ENCODE results near the gene DLGAP4. TPM values are rescaled to one million over a fixed set of nuclear protein-coding genes. Genes with fewer than 3 reads are reported as not detected.

Gene DLGAP4
- total and polyA plus RNA-seq, 10 of the 15 experiments (the other 5 are each of a cell fraction or from before 2014, with no cell fraction given), result 0.42 to 43.3 (median 19.0) TPM

DNA sequence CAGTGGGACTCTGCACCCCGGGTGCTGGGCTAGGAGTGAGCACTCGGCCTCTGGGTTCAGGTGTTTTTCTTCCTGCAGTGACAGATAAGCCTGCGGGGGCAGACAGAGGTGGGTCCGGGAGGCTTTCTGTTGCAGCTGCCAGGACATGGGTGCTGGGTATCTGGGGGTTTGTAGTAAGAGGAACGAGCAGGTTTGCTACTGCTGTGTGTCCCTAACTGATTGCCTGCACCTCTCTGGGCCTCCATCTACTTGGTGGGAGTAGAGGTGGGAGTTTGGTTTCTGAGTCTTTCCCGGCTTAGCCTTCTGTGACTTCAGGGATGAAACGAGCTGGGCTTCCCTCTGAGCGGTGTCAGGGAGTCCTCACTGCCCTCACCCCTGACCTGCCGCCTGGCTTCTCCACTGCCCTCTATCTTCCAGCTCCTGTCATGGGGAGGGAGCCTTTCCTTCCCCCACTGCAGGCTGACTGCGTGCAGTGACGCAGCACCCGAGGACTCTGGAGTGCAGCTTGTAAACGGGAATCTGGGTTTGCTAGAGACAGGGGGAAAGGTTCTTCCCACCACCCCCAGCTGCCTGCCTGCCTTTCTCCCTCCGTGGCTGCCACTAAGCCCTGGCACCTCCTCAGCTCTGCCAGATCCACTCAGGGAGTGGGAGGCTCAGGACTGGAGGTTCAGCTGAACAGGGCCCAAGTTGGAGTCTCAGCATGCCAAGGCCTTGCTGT, 6.7 kb downstream of the DLGAP4 start:
- H2AFZ ChIP-seq (ENCODE audit: control insufficient read depth, low read depth, low read length), result no peak overlapping the region
- intact Hi-C loops (cut with micrococcal nuclease; ENCODE audit: unreplicated experiment), result no loop called here
- no peaks in the 10 kb centered on the region for H3K9me3 ChIP-seq (replicated peaks; ENCODE audit: control insufficient read depth, insufficient read depth, low read length)
- ATAC-seq (no peak), FAIRE-seq (no peak), DNase-seq (ENCODE audit: low read depth, low spot score) (no peak)
- POLR2A ChIA-PET, result no interaction called here
- CTCF ChIA-PET, result no interaction called here
- no peaks in the 10 kb centered on the region for H3K4me1 ChIP-seq (ENCODE audit: control insufficient read depth, insufficient read depth, low read length)
- TF ChIP-seq GABPA (IDR thresholded peaks at IDR 0.05; ENCODE audit: low read depth) (no peak), SMARCA5 (IDR thresholded peaks at IDR 0.05) (no peak), WRNIP1 (IDR thresholded peaks at IDR 0.05; ENCODE audit: borderline replicate concordance, low read depth, low read length) (no peak), SPI1 (IDR thresholded peaks at IDR 0.05; ENCODE audit: borderline replicate concordance, insufficient read depth, low read depth, low read length) (no peak), USF1 (IDR thresholded peaks at IDR 0.05; ENCODE audit: borderline replicate concordance, extremely low read length, insufficient read depth, low read depth, low read length) (no peak), RCOR1 (conservative IDR thresholded peaks at IDR 0.05; ENCODE audit: low read depth, low read length) (no peak), RFX5 (IDR thresholded peaks at IDR 0.05; ENCODE audit: low read depth, low read length) (no peak), CEBPB (IDR thresholded peaks at IDR 0.05; ENCODE audit: borderline replicate concordance in 1 of 2, low read depth in 2 of 2, low read length in 2 of 2) (no peak)
- TF ChIP-seq, protein P1, sequence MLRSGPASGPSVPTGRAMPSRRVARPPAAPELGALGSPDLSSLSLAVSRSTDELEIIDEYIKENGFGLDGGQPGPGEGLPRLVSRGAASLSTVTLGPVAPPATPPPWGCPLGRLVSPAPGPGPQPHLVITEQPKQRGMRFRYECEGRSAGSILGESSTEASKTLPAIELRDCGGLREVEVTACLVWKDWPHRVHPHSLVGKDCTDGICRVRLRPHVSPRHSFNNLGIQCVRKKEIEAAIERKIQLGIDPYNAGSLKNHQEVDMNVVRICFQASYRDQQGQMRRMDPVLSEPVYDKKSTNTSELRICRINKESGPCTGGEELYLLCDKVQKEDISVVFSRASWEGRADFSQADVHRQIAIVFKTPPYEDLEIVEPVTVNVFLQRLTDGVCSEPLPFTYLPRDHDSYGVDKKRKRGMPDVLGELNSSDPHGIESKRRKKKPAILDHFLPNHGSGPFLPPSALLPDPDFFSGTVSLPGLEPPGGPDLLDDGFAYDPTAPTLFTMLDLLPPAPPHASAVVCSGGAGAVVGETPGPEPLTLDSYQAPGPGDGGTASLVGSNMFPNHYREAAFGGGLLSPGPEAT (IDR thresholded peaks at IDR 0.05; ENCODE audit: low read depth), result no peak
- TF ChIP-seq, protein P2, sequence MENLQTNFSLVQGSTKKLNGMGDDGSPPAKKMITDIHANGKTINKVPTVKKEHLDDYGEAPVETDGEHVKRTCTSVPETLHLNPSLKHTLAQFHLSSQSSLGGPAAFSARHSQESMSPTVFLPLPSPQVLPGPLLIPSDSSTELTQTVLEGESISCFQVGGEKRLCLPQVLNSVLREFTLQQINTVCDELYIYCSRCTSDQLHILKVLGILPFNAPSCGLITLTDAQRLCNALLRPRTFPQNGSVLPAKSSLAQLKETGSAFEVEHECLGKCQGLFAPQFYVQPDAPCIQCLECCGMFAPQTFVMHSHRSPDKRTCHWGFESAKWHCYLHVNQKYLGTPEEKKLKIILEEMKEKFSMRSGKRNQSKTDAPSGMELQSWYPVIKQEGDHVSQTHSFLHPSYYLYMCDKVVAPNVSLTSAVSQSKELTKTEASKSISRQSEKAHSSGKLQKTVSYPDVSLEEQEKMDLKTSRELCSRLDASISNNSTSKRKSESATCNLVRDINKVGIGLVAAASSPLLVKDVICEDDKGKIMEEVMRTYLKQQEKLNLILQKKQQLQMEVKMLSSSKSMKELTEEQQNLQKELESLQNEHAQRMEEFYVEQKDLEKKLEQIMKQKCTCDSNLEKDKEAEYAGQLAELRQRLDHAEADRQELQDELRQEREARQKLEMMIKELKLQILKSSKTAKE (IDR thresholded peaks at IDR 0.05; ENCODE audit: low read depth, poor library complexity, severe bottlenecking), result no peak
- H3K4me2 ChIP-seq (ENCODE audit: control insufficient read depth, insufficient read depth), result no peak overlapping the region
- H3K9ac ChIP-seq (ENCODE audit: control insufficient read depth, insufficient read depth, low read length), result no peak overlapping the region
- SMC1A ChIA-PET (ENCODE audit: uncharacterized antibody, unreplicated experiment), result no interaction called here
- BruUV-seq (replicated peaks), result no TSS peak
- H3K79me2 ChIP-seq (ENCODE audit: control insufficient read depth, insufficient read depth, low read length), result no peaks in the 10 kb centered on the region
- in situ Hi-C loops (cut with MboI), result no loop called here
- H4K20me1 ChIP-seq (ENCODE audit: control insufficient read depth, insufficient read depth), result no peaks in the 10 kb centered on the region
- 35% methylated on average over 13 of the region's 14 CpGs for WGBS (ENCODE audit: insufficient coverage, insufficient replicate concordance, low lambda C conversion rate, missing lambda C conversion rate)
- H3K4me3 ChIP-seq, result no peak overlapping the region
- H3K27ac ChIP-seq (ENCODE audit: control insufficient read depth, insufficient read depth), result no peak overlapping the region
- no peaks in the 10 kb centered on the region for H3K36me3 ChIP-seq (ENCODE audit: control insufficient read depth in 2 of 2, insufficient read depth in 2 of 2, low read length in 1 of 2)
- RAD21 ChIA-PET (ENCODE audit: unreplicated experiment), result no interaction called here
- H3K27me3 ChIP-seq (replicated peaks in 1 of 2; ENCODE audit: control insufficient read depth in 2 of 2, insufficient read depth in 2 of 2, low read length in 1 of 2), result no peaks in the 10 kb centered on the region; a peak in 1 of 4 replicates

Data from GM12878 (cell line).